Prostate gland (tissue), 2 donors: ENCODE data around the gene BLVRB.

ENCODE experiments used
- CTCF ChIP-seq, 4 experiments: fragments of 200-600 bp in 2 of 4; fragments of 450-650 bp in 2 of 4; sonication (generic) in 2 of 4; IDR thresholded peaks; 1 replicate in 3 of 4; 2 replicates in 1 of 4; pipeline ENCODE4 v1.5.1; 2016 to 2019; ENCODE audit warnings: antibody characterized with exemption in 4 of 4, mild to moderate bottlenecking in 2 of 4, moderate library complexity in 2 of 4
- POLR2A ChIP-seq: fragments of 450-650 bp; IDR thresholded peaks from one replicate; pipeline ENCODE4 v1.6.1; 2016; ENCODE audit warnings: antibody characterized with exemption, mild to moderate bottlenecking
- POLR2AphosphoS5 ChIP-seq: sonication (generic); formaldehyde crosslinking; IDR thresholded peaks from one replicate; pipeline ENCODE4 v1.6.1; 2017; ENCODE audit warnings: antibody characterized with exemption

GRCh38 chr19:40458597-40458974 is 7.0 kb downstream of the BLVRB start:
- no peak for TF ChIP-seq POLR2A
- no peak for TF ChIP-seq CTCF (IDR thresholded peaks at IDR 0.05)
- no peak for TF ChIP-seq POLR2AphosphoS5
